ENCODE data around the gene GRK3.

DNA sequence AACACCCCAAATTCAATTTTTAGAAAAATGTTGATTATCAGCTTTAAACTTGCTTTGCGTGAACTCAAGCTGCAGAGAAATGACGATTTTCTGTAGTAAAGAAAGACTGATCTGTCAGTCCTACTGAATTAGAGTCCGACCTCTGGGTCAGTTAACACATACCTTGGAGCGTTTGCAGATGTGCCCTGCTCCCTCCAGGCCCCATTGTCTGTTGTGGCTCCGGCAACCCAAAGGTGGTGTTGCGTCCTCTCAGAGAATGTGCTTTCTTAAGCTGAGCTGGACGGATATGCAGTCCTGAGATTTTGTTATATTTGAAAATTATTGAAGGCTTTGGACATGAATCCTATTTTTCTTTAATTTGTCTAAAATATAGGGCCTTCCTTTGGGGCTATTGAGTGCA is 146.0 kb downstream of the GRK3 start:
- TF ChIP-seq GATA2 (IDR thresholded peaks at IDR 0.05; ENCODE audit: low read depth, low read length) (no peak), GATA3 (IDR thresholded peaks at IDR 0.05; ENCODE audit: low read depth, low read length) (no peak)

Measured in SH-SY5Y (cell line).